Rectal smooth muscle tissue (tissue), 1 donor: ENCODE results near the gene DLAT.
"Not testable (repeated sequence)": the region's sequence is repeated elsewhere in the genome, so short reads cannot be mapped to it uniquely, and the experiment has no call there.

Experiments used
- H3K27ac ChIP-seq: one replicate; pipeline ENCODE4 v1.7.0; 2013; ENCODE audit warnings: low read depth, low read length, inconsistent platforms
- H3K27me3 ChIP-seq: one replicate; pipeline ENCODE4 v1.7.0; 2013; ENCODE audit warnings: low read length; ENCODE audit not compliant: control insufficient read depth, insufficient read depth
- H3K36me3 ChIP-seq: one replicate; pipeline ENCODE4 v1.7.0; 2013; ENCODE audit warnings: low read length; ENCODE audit not compliant: control insufficient read depth, insufficient read depth
- H3K4me1 ChIP-seq: one replicate; pipeline ENCODE4 v1.7.0; 2013; ENCODE audit warnings: low read length; ENCODE audit not compliant: control insufficient read depth, insufficient read depth
- H3K4me3 ChIP-seq: one replicate; pipeline ENCODE4 v1.7.0; 2013; ENCODE audit warnings: low read length
- H3K9ac ChIP-seq: one replicate; pipeline ENCODE4 v1.7.0; 2013; ENCODE audit warnings: low read length

Gene DLAT

GRCh38 chr11:112012874-112013273 lies 12.3 kb upstream of the DLAT start:
- H3K9ac ChIP-seq, result no peak overlapping the region
- H3K4me3 ChIP-seq, result no peak overlapping the region
- H3K4me1 ChIP-seq, result no peaks in the 10 kb centered on the region
- no peak overlapping the region for H3K27ac ChIP-seq
- H3K27me3 ChIP-seq, result no peaks in the 10 kb centered on the region
- peaks cover 3% of the 10 kb centered on the region for H3K36me3 ChIP-seq

GRCh38 chr11:112013497-112014164 lies 11.6 kb upstream of the DLAT start:
- Histone ChIP-seq H3K27me3 (no peaks in the 10 kb centered on the region), H3K9ac (no peak overlapping the region), H3K27ac (no peak overlapping the region), H3K36me3 (peaks cover 3% of the 10 kb centered on the region), H3K4me1 (no peaks in the 10 kb centered on the region), H3K4me3 (no peak overlapping the region)

DNA sequence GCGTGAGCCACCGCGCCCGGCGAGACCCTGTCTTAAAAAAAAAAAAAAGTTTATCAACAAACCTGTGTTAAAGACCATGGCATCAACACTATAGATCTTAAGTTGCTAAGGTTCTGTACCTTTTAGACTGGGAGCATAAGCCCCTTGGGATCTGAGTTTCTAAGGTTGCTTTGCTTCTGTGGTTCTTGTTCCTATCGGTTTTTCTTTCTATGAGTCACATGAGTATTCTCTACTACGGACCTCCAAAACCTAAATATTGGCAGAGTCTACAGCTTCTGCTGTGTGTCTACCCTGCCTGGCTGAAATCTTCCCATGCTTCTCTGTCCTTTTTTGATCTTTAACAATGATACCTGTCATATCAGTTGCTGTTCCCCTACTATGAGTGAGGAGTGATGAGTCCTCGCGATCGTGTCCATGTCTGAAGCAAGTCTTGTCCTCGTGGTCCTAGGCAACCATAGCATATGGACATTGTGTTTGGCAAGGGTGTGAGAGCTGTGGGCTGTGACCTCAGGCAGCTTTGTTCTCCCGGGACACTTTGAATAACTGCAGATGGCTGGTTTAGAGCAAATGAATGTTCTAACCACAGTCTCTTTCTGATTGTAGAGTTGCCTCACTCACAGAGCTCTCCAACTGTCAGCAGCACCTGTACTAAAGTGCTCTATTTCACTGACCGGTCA lies 9.0 kb upstream of the DLAT start:
- no peaks in the 10 kb centered on the region for H3K4me1 ChIP-seq
- H3K36me3 ChIP-seq, result peaks cover 14% of the 10 kb centered on the region
- no peak overlapping the region for H3K27ac ChIP-seq
- H3K9ac ChIP-seq, result no peak overlapping the region
- H3K27me3 ChIP-seq, result no peaks in the 10 kb centered on the region
- H3K4me3 ChIP-seq, result no peak overlapping the region

GRCh38 chr11:112016765-112017376 lies 8.3 kb upstream of the DLAT start:
- Histone ChIP-seq H3K27me3 (no peaks in the 10 kb centered on the region), H3K4me1 (no peaks in the 10 kb centered on the region), H3K27ac (no peak overlapping the region), H3K9ac (no peak overlapping the region), H3K4me3 (no peak overlapping the region), H3K36me3 (peaks cover 14% of the 10 kb centered on the region)

GRCh38 chr11:112017538-112017937 lies 7.7 kb upstream of the DLAT start:
- Histone ChIP-seq H3K4me3 (no peak overlapping the region), H3K36me3 (peaks cover 14% of the 10 kb centered on the region), H3K4me1 (no peaks in the 10 kb centered on the region), H3K27me3 (no peaks in the 10 kb centered on the region), H3K27ac (no peak overlapping the region), H3K9ac (no peak overlapping the region)

- no peak overlapping the region for H3K27ac ChIP-seq
- H3K36me3 ChIP-seq, result peaks cover 14% of the 10 kb centered on the region
Measured at GRCh38 chr11:112019066-112019465, 6.1 kb upstream of the DLAT start.

DNA sequence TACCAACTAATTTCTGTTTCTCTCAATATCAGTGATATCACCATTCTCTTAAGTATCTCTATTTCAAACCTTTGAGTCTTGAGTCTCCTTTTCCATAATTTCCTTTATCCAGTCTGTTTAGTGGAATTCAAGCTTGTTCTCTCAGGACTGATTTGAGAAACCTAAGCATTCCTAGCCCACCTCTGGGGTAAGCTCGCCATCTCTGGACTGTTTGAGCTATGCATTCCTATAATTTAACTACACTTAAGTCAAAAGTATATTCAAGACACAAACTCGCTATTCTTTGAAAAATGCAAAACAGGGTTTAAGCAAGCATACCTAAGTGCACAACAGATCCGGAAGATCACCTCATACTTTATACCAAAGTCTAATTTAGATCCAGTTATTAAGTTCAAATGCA lies 2.1 kb upstream of the DLAT start:
- Histone ChIP-seq H3K36me3 (peaks cover 10% of the 10 kb centered on the region), H3K27ac (no peak overlapping the region), H3K9ac (no peak overlapping the region), H3K4me3 (no peak overlapping the region), H3K4me1 (peaks cover 10% of the 10 kb centered on the region), H3K27me3 (no peaks in the 10 kb centered on the region)

More at GRCh38 chr11:112019066-112019465, 6.1 kb upstream of the DLAT start:
- Histone ChIP-seq H3K4me1 (no peaks in the 10 kb centered on the region), H3K27me3 (no peaks in the 10 kb centered on the region), H3K9ac (no peak overlapping the region), H3K4me3 (no peak overlapping the region)

DNA sequence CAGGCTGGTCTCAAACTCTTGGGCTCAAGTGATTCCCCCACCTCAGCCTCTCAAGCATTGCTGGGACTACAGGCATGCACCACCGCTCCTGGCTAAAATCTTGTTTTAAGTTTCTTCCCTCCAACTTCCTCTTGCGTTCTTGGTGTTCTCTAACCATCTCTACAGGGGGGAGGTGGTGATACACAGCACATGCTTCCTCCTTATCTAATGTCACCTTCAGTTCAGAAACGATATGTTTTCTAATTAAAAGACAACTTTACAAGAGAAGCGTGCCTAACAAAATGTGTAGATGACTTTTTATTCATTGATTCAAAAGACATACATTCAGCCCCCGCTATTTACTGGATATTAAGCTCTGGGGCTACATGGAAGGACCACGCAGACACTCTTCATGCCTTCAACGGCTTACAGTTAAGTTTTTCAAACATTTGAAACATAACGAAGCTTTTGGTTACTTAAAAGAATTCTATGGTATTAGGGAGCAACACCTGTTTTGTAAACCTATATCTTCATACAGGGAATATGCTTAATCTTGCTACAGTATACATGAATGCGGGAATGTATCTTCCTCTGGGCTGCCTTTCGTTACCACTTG lies 933 bp upstream of the DLAT start:
- Histone ChIP-seq H3K4me1 (peaks cover 10% of the 10 kb centered on the region), H3K27me3 (no peaks in the 10 kb centered on the region), H3K9ac (peak overlapping the region; percentile 81), H3K36me3 (peaks cover 12% of the 10 kb centered on the region), H3K4me3 (peak overlapping the region; percentile 96), H3K27ac (peak overlapping the region; percentile 91)

- Histone ChIP-seq H3K9ac (peak overlapping the region; percentile 81), H3K27me3 (no peaks in the 10 kb centered on the region), H3K36me3 (peaks cover 11% of the 10 kb centered on the region), H3K27ac (peak overlapping the region; percentile 91), H3K4me1 (peaks cover 10% of the 10 kb centered on the region), H3K4me3 (peak overlapping the region; percentile 96)
Measured at GRCh38 chr11:112025707-112026106, 499 bp downstream of the DLAT start.

- not testable (repeated sequence) for H3K4me3 ChIP-seq, H3K9ac ChIP-seq, H3K27ac ChIP-seq, H3K27me3 ChIP-seq
- H3K4me1 ChIP-seq, result peaks cover 10% of the 10 kb centered on the region
- H3K36me3 ChIP-seq, result peaks cover 11% of the 10 kb centered on the region
Measured at GRCh38 chr11:112026784-112027410, 1.7 kb downstream of the DLAT start.

DNA sequence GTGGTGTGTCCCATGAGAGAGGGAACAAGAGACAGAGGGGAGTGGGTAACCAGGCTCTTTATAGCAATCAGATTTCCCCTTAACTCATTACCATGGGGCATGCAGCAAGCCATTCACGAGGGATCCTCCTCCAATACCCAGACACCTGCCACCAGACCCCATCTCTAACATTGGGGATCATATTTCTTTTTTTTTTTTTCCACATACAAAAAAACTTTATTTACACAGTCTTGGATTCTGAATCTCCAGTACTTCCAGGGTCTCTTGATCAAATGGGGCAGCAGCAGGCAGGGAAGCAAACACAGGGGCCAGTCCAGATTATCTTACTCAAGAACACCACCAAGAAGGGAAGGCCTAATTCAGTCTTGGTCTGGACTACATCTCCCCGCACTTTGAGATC lies 4.3 kb downstream of the DLAT start:
- peaks cover 11% of the 10 kb centered on the region for H3K36me3 ChIP-seq
- no peak overlapping the region for H3K9ac ChIP-seq
- no peaks in the 10 kb centered on the region for H3K27me3 ChIP-seq
- H3K4me3 ChIP-seq, result no peak overlapping the region
- peaks cover 7% of the 10 kb centered on the region for H3K4me1 ChIP-seq
- H3K27ac ChIP-seq, result no peak overlapping the region

GRCh38 chr11:112033902-112034301 lies 8.7 kb downstream of the DLAT start:
- no peaks in the 10 kb centered on the region for H3K4me1 ChIP-seq
- no peak overlapping the region for H3K4me3 ChIP-seq
- no peak overlapping the region for H3K9ac ChIP-seq
- H3K27ac ChIP-seq, result no peak overlapping the region
- no peaks in the 10 kb centered on the region for H3K27me3 ChIP-seq
- peaks cover 8% of the 10 kb centered on the region for H3K36me3 ChIP-seq
